ENCODE data around the gene PRICKLE2. TPM values are rescaled to one million over a fixed set of nuclear protein-coding genes. Genes with fewer than 3 reads are reported as not detected.

The PRICKLE2 gene
- polyA plus RNA-seq, 3 donors = 17.3 to 19.0 (median 19.0) TPM

DNA sequence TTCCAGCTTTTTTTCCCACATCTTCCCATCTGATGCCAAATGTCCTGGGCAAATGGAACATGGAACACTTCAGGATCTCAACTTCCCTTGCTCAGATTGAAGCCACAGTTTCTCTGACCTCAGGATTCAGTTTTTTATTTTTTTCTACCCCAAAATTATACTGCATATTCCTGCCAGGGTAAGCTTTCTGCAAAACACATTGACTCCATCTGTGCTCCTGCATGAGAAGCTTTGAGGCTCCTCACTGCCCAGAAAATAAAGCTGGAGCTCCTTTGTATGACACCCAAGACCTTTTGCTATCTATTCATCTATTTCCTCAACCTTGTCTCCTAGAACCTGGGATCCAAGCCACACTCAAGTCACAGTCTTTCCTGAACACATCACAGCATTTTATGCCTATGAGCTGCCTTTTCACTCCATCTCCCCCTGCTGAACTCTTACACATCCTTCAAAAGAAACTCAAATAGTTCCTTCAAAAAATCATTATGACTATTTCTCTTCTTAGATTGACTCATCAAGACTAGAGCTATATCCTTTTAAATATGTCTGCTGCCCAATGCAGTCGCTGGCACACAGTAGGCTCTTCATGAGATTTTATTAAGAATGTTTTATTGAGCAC, 144.5 kb downstream of the PRICKLE2 start:
- no peak for DNase-seq (ENCODE audit: low read depth in 3 of 3, low spot score in 2 of 3)

GRCh38 chr3:64079369-64080150, 145.7 kb downstream of the PRICKLE2 start:
- no peak for DNase-seq (ENCODE audit: low read depth in 3 of 3, low spot score in 2 of 3)

DNA sequence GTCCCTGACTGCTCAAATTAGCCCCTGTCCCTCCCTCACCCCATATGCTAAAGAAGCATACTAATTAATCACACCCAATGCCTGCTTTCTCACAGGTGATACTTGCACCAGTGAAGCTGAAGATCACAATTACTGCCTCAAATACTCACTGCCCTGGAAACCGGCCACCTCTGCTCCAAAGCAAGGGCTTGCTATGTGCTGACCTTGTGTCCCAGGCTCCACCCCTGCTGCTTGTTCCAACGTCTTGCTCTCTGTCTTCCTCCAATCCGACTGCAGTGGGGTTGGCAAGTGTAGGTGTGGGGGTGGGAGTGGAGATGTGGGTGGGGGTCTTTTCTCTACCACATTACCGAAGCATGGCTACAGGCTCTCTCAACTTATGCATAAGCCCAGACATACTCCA, 146.3 kb downstream of the PRICKLE2 start:
- DNase-seq (ENCODE audit: low read depth in 3 of 3, low spot score in 2 of 3) = no peak

GRCh38 chr3:64074895-64075679, 150.2 kb downstream of the PRICKLE2 start:
- DNase-seq (ENCODE audit: low read depth in 3 of 3, low spot score in 2 of 3) = no peak

- DNase-seq (ENCODE audit: low read depth in 3 of 3, low spot score in 2 of 3) = no peak
Observed at GRCh38 chr3:64074060-64074459, 151.2 kb downstream of the PRICKLE2 start.

DNA sequence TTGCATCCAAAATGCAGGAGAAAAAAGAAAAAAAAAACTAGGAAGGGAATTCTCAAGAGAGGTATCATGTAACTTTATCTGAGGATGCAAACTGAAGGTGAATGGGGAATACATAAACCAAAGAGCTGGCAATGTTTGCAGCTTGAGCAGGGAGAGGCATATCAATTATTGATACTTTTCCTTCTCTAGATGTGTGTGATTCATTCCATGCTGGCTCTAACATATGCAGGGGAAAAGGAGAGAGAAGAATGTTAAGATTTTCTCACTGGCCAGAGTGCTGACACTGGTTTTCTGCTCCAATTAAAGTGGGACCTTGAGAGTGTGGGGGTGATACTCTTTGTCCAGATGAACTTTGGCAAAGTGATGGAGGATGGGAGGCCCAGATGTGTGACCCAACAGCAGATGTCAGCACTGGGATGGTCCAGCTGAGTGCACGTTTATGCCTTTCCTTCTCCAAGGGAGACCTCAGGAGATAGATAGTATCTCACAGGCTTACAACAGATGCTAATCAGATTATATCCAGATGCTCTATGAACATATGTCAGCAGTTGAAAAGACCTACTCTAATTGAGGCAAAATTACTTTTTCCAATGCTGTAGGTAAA, 152.0 kb downstream of the PRICKLE2 start:
- DNase-seq (ENCODE audit: low read depth in 3 of 3, low spot score in 2 of 3) = no peak

GRCh38 chr3:64072126-64072525, 153.1 kb downstream of the PRICKLE2 start:
- no peak for DNase-seq (ENCODE audit: low read depth in 3 of 3, low spot score in 2 of 3)

DNA sequence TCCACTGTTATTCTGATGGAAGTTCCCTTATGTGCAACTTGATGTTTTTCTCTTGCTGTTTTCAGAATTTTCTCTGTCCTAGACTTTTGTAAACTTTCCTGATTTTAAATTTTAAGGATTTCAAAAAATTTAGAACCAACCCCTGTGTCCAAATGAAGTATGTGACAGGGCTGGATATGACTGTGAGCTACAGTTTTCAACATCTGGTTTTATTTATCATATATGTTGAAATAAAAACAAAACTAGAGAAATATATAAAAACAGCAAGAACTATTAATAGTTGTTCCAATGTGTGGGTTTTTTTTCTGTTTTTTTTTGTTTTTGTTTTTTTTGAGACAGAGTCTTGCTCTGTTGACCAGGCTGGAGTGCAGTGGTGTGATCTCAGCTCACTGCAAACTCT, 154.6 kb downstream of the PRICKLE2 start:
- no peak for DNase-seq (ENCODE audit: low read depth in 3 of 3, low spot score in 2 of 3)

DNA sequence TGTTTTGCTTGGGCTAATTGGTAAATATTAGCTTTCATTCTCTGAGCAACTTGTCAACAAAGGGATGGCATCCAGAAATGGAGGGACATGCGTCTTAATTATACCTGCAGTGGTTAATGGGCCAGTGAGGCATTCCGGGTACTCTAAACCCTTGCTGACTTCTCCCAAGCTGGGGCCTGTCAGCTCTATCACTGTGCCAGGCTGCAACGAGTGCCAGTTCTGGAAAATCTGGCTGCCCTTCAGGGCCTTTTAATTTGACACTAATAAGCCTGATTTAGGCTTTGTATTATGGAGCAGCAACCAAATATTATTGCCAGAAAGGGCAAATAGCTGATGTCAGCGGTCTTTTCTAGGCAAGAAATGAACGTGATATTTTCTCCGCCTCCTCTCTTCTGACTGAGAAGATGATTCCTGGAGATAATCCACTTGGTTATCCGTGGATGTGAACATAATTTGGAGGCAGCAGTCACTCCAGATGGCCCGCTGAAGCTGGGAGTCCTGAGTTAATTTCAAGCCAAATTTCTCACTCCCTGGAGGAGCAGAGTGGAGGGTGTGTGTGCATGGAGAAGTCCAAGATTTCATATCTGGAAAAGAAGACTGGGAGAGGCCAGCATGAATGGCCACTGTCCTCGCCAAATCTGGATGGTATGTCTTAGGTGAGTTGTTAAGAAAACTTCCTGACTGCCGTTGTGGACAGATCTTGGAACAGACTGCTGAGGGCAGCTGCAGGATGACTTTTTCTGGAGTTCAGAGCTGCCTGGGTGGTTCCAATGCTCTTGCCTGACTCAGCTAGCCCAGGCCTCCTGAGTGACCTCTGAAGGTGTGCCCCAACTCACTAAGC, 157.5 kb downstream of the PRICKLE2 start:
- DNase-seq (ENCODE audit: low read depth in 3 of 3, low spot score in 2 of 3) = no peak

DNA sequence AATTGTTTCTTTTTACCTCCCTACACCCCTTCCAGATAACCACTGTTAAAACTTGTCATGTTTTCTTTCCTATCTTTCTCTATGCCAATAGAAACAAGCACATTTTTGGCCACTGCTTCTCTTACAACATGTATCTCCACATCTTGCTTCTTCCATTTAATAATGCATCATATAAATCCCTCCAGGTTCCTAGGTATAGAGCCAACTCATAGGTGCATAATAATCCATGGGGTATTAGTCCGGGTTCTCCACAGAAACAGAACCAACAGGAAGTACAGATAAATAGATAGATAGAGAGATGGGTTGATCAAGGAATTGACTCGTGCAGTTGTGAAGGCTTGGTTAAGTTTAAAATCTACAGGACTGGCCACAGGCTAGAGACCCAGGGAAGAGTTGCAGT, 160.5 kb downstream of the PRICKLE2 start:
- DNase-seq (ENCODE audit: low read depth in 3 of 3, low spot score in 2 of 3) = no peak

DNA sequence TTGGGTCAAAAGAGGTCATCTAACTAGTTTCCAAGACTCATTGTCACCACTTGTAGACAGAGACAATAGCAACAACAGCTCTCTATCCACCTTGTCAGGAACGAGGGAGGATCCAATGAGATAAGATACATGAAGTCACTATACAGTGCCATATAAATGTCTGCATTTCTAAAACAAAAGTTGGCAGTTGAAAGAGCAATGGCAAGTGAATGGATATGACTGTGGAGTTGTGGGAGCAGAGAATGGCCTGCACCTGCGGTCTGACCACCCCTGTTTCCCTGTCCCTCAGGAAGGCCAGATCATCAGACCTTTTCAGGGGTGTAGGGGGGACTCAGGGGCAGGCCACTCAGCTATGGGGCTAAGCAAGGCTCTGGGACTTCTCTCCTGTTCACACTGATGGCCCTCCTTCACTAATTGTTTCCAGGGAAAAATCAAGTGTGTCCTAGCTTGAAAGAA, 161.3 kb downstream of the PRICKLE2 start:
- no peak for DNase-seq (ENCODE audit: low read depth in 3 of 3, low spot score in 2 of 3)

DNA sequence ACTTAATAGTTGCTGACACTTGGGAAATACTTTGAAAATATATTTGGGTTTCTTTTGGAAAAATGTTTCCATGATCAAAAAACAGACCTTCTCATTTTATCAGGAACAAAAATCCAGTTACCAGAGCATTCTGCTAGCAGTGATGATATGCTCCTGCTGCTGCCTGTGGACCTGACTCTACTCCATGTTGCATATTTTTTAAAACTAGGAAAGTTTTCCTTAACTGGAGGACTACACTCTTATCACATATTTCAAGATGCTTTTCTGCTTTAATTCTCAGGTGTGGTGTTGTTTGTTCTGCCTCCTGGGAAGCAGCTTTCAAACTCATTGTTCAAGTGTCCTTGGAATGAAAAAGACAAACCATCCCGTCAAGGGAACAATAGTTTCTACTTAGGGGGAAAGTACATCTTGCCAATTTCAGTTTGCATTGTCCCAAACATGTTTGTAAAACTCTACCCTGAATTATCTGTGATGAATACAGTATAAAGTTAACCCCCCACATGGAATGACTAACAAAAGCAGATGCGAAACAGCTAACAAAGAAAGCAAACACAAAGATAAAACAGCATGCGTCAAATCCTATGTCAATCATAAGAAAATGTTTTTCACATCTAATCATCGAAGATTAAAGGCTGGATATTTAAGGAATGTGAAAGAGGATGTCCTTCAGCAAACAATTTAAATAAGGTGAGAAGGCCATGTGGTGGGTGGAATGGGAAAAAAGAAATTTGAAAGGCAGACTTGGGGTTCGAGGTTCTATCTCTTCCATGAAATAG, 161.9 kb downstream of the PRICKLE2 start:
- no peak for DNase-seq (ENCODE audit: low read depth in 3 of 3, low spot score in 2 of 3)

DNA sequence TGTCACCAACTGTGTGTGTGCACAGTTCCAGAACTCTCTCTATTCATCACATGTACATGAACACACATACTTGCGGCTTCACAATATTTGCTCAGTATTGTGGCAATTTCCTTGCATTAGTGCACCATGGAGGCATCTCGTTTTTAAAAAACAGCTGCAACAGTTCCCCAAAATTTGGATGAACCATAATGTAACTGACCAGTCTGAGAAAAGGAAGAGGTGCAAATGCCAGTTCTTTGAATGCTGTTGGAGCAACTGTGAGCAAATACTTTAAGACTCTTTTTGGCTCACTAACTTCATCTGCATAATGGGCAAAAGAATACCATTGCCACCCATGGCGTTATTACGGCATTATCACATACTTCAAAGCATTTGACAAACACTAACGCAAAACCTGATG, 163.6 kb downstream of the PRICKLE2 start:
- DNase-seq (ENCODE audit: low read depth in 3 of 3, low spot score in 2 of 3) = no peak

DNA sequence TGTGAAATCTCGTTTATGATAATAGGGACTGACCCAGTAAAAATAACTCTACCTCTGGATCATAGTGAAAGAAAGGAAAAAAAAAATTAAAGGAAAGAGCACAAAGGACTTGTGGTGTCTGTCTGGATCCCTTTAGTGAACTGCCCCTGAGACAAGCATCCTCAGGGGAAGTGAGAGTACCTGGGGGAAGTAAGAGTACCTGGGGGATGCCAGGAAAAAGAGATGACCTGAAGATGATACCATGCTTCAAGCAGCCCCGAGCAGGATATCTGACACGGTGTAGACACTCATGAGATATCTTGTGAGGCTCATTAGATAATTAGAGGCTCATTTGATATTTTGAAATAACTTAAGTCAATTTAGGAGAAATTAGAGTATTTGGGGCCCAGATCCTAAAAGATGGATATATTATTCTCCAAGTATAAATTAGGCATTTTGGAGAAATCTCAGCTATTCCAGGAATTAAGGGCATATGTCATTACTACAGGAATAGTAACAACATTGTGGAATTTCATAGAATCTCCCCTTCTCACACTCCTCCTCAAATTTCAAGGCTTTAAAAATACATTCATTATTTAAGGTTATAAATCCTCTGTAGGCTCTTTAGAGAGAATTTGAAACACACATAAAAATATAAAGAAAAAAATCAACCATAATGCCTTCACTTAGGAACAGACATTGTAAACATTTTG, 165.6 kb downstream of the PRICKLE2 start:
- DNase-seq (ENCODE audit: low read depth in 3 of 3, low spot score in 2 of 3) = no peak

DNA sequence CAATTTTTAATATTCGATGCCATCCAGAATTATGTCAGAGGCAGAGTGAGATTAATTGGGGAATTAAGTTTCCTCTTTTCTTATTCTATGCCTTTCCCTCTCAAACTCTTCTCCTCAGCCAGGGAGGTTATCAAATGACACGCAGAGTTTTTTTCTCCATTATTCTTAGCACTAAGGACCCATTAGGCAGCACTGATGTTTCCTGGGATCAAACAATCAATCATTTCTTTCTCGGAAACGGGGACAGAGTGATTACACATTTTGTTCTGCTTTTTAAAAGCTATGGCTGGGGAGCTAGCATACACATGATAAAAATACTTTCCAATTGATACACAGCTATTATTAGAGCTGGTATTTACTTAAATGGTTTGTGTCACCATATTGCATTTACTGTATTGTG, 166.7 kb downstream of the PRICKLE2 start:
- no peak for DNase-seq (ENCODE audit: low read depth in 3 of 3, low spot score in 2 of 3)

DNA sequence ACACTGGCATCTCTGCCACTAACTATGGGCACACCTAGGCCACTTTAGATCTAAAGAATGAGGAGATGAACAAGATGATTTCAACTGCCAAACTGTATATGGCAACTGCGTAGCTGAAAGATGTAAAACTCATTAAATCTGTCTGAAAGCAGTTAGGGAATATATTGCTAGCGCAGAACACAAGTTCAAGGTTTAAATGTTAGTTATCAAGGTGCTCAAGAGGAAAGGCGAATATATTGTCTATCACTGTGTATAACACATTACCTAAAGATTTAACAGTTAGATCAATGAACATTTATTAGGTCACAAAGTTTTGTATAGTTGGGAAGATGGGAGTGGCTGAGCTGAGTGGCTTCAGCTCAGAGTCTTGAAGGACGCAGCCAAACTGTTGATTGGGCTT, 168.0 kb downstream of the PRICKLE2 start:
- no peak for DNase-seq (ENCODE audit: low read depth in 3 of 3, low spot score in 2 of 3)

DNA sequence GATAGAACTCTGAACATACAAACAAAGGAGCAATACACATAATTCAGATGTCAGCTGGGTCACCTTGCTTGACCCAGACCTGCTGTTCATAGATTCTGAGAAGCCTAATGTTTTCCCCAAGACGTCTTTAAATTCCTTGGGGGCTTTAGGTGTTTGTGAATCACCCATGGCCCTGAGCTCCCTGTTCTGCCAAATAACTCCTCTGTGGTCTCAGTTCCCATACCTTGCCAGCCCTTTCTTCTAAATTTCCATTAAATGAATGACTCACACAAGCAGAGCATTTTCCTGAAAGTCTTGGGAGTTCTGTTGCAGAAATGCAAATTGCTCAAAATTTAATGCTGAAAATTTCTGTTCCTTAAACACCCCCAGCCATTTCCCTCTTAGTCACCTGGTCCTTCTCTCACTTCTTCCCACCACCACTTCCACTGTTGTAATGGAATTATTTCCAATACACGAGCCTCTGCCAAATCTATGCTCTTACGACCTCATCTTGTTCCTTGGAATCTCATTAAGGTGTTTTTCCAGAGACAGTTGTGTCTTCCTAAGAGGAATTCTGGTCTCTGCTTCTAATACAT, 168.6 kb downstream of the PRICKLE2 start:
- DNase-seq (ENCODE audit: low read depth in 3 of 3, low spot score in 2 of 3) = no peak

DNA sequence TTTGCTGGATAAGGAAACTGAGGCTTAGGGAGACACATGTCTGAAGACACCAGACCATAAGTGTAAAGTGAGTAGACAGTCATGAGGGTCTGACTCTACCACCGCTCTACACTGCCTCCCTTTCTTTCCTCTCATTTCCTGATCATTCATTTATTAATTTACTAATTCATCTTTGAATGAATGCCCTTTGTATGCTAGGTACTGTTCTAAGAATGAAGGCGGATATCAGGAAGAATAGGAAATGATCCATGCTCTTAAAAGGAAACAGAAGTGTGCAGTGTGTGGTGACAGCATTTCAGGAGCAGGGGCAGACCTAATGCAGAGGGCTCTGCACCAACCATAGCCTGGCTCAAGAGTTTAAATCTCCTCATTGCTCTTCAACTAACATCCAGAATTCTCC, 170.2 kb downstream of the PRICKLE2 start:
- no peak for DNase-seq (ENCODE audit: low read depth in 3 of 3, low spot score in 2 of 3)

- DNase-seq (ENCODE audit: low read depth in 3 of 3, low spot score in 2 of 3) = no peak
Observed at GRCh38 chr3:64054488-64054887, 170.8 kb downstream of the PRICKLE2 start.

Data from right renal cortex interstitium (tissue), 3 donors.